ENCODE measurements around the gene AGRN.
"Not testable (repeated sequence)": the region's sequence is repeated elsewhere in the genome, so short reads cannot be mapped to it uniquely, and the experiment has no call there.

The AGRN gene

GRCh38 chr1:1000357-1001056, 19.4 kb upstream of the AGRN start:
- peak; percentile 40 for DNase-seq (ENCODE audit: low read depth, low spot score)

- DNase-seq (ENCODE audit: low read depth, low spot score) = no peak
Measured at GRCh38 chr1:1001057-1001783, 18.7 kb upstream of the AGRN start.

- no peak for DNase-seq (ENCODE audit: low read depth, low spot score)
Measured at GRCh38 chr1:1003618-1004419, 16.1 kb upstream of the AGRN start.

GRCh38 chr1:1004420-1004779, 15.5 kb upstream of the AGRN start:
- no peak for DNase-seq (ENCODE audit: low read depth, low spot score)

GRCh38 chr1:1004780-1005697, 14.9 kb upstream of the AGRN start:
- DNase-seq (ENCODE audit: low read depth, low spot score) = no peak

GRCh38 chr1:1005774-1006304, 14.1 kb upstream of the AGRN start:
- DNase-seq (ENCODE audit: low read depth, low spot score) = no peak

- no peak for DNase-seq (ENCODE audit: low read depth, low spot score)
Measured at GRCh38 chr1:1006305-1007159, 13.4 kb upstream of the AGRN start.

GRCh38 chr1:1010131-1010530, 9.8 kb upstream of the AGRN start:
- DNase-seq (ENCODE audit: low read depth, low spot score) = not testable (repeated sequence)

- DNase-seq (ENCODE audit: low read depth, low spot score) = no peak
Measured at GRCh38 chr1:1011396-1011949, 8.4 kb upstream of the AGRN start.

GRCh38 chr1:1012736-1013104, 7.2 kb upstream of the AGRN start:
- not testable (repeated sequence) for DNase-seq (ENCODE audit: low read depth, low spot score)

- peak; percentile 75 for DNase-seq (ENCODE audit: low read depth, low spot score)
Measured at GRCh38 chr1:1013105-1013921, 6.6 kb upstream of the AGRN start, which contains the start of gene ISG15. TSS of gene ISG15 (plus strand) at chr1:1013497. CDS start at chr1:1013574, 77 bp downstream.

GRCh38 chr1:1013922-1014648, 5.8 kb upstream of the AGRN start:
- no peak for DNase-seq (ENCODE audit: low read depth, low spot score)

- no peak for DNase-seq (ENCODE audit: low read depth, low spot score)
Measured at GRCh38 chr1:1014799-1015681, 4.9 kb upstream of the AGRN start.

- DNase-seq (ENCODE audit: low read depth, low spot score) = not testable (repeated sequence)
Measured at GRCh38 chr1:1017397-1018320, 2.3 kb upstream of the AGRN start.

GRCh38 chr1:1018321-1018685, 1.6 kb upstream of the AGRN start:
- not testable (repeated sequence) for DNase-seq (ENCODE audit: low read depth, low spot score)

Data from activated CD4-positive, CD25-positive, alpha-beta regulatory T cell treated with anti-CD3 and anti-CD28 coated beads, Interleukin-2, amount 50 U/mL, for 16 hours (primary cell).